Activated CD8-positive, alpha-beta T cell treated with anti-CD3 and anti-CD28 coated beads, Interleukin-2, amount 10 ng/mL, durations not matched to agents 7 days and 5 days (primary cell): Measurements from ENCODE around the gene FSIP1. TPM values are rescaled to one million over a fixed set of nuclear protein-coding genes. Genes with fewer than 3 reads are reported as not detected.

Experiments
- ATAC-seq: fragments of 150-1000 bp; cut with Tn5 transposase; one replicate; pipeline ENCODE4 v1.10.0; 2021; ENCODE audit warnings: moderate library complexity
- CTCF ChIA-PET: fragments of 350-600 bp; sonication (Branson Sonifier 250); formaldehyde crosslinking; loops from one replicate; lab custom pipeline; 2021; ENCODE audit warnings: antibody characterized with exemption; lab: Charles Lee
- POLR2A ChIA-PET: fragments of 350-600 bp; sonication (Branson Sonifier 250); formaldehyde crosslinking; loops from one replicate; lab custom pipeline; 2021; ENCODE audit warnings: antibody characterized with exemption; lab: Charles Lee
- DNase-seq: peaks from one replicate; pipeline ENCODE4 v3.0.0-alpha.2; 2020
- H3K27ac Mint-ChIP-seq: one replicate; pipeline ENCODE4 v1.8.0; 2021; ENCODE audit warnings: mild to moderate bottlenecking, mixed read lengths
- H3K27me3 Mint-ChIP-seq: one replicate; pipeline ENCODE4 v1.8.0; 2021; ENCODE audit warnings: low read depth, mixed read lengths
- H3K36me3 Mint-ChIP-seq: one replicate; pipeline ENCODE4 v1.8.0; 2021; ENCODE audit warnings: low read depth, mixed read lengths
- H3K4me1 Mint-ChIP-seq: one replicate; pipeline ENCODE4 v1.8.0; 2021; ENCODE audit warnings: low read depth, mixed read lengths
- H3K4me3 Mint-ChIP-seq: one replicate; pipeline ENCODE4 v1.8.0; 2021; ENCODE audit warnings: mild to moderate bottlenecking, mixed read lengths
- H3K9me3 Mint-ChIP-seq: one replicate; pipeline ENCODE4 v1.8.0; 2022; ENCODE audit warnings: mixed read lengths; ENCODE audit not compliant: insufficient read depth
- total RNA-seq, 2 experiments: library from RNA; stranded (reverse); gene quantifications; one replicate each; pipeline ENCODE4 v1.2.3, GENCODE V29; 2021

FSIP1 gene
- total RNA-seq, 2 experiments from 2014 or later = 0.73 to 1.0 TPM

DNA sequence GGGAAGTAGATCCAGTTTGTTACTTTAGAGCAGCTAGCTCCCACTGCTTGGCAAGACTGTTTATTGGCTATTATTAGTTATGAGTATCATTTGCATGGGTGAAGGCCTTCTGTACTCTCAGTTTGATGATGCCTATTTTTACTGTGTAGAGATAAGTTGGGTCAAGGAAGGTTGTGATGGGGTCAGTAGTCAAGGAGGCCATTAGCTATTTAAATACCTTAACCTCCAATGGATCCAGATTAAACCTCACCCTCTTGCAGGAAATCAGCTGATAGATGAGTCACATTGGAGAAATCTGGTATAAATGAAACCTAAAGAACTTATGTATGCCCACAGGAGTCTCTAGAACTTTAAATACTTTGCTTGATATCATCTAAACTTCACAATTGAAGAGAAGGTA is 156.8 kb downstream of the FSIP1 start:
- Mint-ChIP-seq H3K4me1 (peaks cover 96% of the 10 kb centered on the region), H3K27me3 (no peaks in the 10 kb centered on the region), H3K9me3 (peaks cover 7% of the 10 kb centered on the region), H3K27ac (peak overlapping the region; percentile 97), H3K4me3 (peak overlapping the region; percentile 18), H3K36me3 (peaks cover 54% of the 10 kb centered on the region)
- DNase-seq = no peak
- ChIA-PET POLR2A (interaction anchor here (2.4 kb wide), 1 partner anchor 16 kb away, joined by 15 read pairs; no protein-coding TSS in a partner anchor), CTCF (interaction anchor here (0.8 to 7.5 kb wide), 8 partner anchors 10 to 926 kb away, joined by 3 to 61 read pairs (median 12); partner anchors contain the start of gene THBS1)
- ATAC-seq = no peak

DNA sequence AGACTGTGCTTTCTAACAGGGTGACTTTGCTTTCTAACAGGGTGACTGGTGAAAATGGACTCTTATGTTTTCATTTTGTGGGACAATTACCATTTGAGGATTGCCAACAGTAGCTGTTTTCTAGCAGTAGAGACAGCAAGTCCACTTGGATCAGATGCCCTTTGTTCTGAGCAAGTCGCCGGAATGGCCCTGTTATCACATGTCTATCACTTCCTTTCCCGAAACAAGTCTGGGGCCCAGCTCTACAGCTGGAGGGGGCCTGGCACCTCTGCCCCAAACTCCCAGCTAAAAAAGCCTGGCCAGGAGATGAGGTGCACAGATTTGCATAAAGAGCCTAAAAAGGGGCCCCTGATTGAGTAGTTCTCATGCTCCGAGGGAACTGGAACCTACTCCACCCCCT is 157.2 kb downstream of the FSIP1 start:
- CTCF ChIA-PET = interaction anchor here (0.7 to 7.5 kb wide), 13 partner anchors 11 to 972 kb away, joined by 3 to 61 read pairs (median 4); partner anchors contain the start of gene THBS1
- peaks cover 91% of the 10 kb centered on the region for H3K4me1 Mint-ChIP-seq

DNA sequence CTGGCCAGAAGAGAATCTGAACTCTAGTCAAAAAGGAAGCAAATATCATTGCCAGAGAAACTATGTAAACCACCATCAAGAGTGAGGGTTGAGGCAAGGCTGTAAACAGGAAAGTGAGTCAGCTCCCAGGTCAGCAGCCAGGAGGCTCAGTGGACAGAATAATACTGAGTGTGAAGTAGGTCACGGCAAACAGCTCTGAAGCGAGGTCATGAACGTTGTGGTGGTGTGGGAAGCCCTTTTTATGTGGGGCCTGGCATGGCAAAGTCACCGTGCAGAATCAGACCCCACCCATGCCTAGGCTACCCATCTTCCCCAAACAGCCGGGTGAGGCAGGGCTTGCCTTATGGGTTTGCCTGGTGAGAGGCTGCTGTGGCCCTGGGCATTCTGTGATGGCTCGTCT is 157.8 kb downstream of the FSIP1 start:
- H3K4me1 Mint-ChIP-seq = peaks cover 85% of the 10 kb centered on the region
- no peaks in the 10 kb centered on the region for H3K27me3 Mint-ChIP-seq
- DNase-seq (peak; percentile 83), ATAC-seq (peak; percentile 79)
- peak overlapping the region; percentile 62 for H3K4me3 Mint-ChIP-seq
- ChIA-PET POLR2A (interaction anchor here (0.9 to 2.4 kb wide), 3 partner anchors 8 to 150 kb away, joined by 3 to 15 read pairs (median 3); no protein-coding TSS in a partner anchor), CTCF (interaction anchor here (0.7 to 7.5 kb wide), 13 partner anchors 11 to 971 kb away, joined by 3 to 61 read pairs (median 5); partner anchors contain the start of gene THBS1)
- peak overlapping the region; percentile 97 for H3K27ac Mint-ChIP-seq
- H3K36me3 Mint-ChIP-seq = peaks cover 48% of the 10 kb centered on the region
- H3K9me3 Mint-ChIP-seq = peaks cover 9% of the 10 kb centered on the region

More for the DNA sequence above, 157.2 kb downstream of the FSIP1 start:
- H3K4me3 Mint-ChIP-seq = peak overlapping the region; percentile 62
- H3K27ac Mint-ChIP-seq = peak overlapping the region; percentile 97
- peaks cover 51% of the 10 kb centered on the region for H3K36me3 Mint-ChIP-seq
- H3K27me3 Mint-ChIP-seq = no peaks in the 10 kb centered on the region
- peaks cover 7% of the 10 kb centered on the region for H3K9me3 Mint-ChIP-seq
- ATAC-seq = no peak
- DNase-seq = no peak
- POLR2A ChIA-PET = interaction anchor here (2.4 kb wide), 1 partner anchor 17 kb away, joined by 15 read pairs; no protein-coding TSS in a partner anchor

DNA sequence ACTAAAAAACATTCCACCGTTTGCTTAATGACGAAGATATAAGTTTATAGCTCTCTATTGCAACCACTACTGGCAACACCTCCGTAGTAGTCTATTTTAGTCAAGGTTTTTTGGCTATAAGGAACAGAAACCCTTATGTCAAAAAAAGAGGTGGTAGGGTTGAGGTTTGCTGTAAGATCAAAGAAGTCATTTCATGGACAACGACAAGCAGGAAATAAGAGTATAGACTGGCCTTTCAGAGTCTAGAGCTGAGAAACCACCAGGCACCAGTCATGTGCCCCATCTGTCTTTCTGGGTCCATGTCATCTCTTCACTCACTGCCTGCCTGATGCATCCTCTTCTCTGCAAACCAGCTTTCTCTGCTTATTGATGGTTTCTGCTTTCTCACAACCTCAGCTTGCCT is 159.1 kb downstream of the FSIP1 start:
- POLR2A ChIA-PET = interaction anchor here (2.4 to 2.5 kb wide), 2 partner anchors 18 to 37 kb away, joined by 6 to 15 read pairs; no protein-coding TSS in a partner anchor
- H3K36me3 Mint-ChIP-seq = peaks cover 46% of the 10 kb centered on the region
- peaks cover 13% of the 10 kb centered on the region for H3K9me3 Mint-ChIP-seq
- peak overlapping the region; percentile 97 for H3K27ac Mint-ChIP-seq
- ATAC-seq (peak; percentile 78), DNase-seq (peak; percentile 77)
- H3K4me1 Mint-ChIP-seq = peaks cover 72% of the 10 kb centered on the region
- H3K4me3 Mint-ChIP-seq = peak overlapping the region; percentile 62
- no peaks in the 10 kb centered on the region for H3K27me3 Mint-ChIP-seq
- CTCF ChIA-PET = interaction anchor here (0.9 to 7.5 kb wide), 16 partner anchors 13 to 451 kb away, joined by 3 to 61 read pairs (median 6); partner anchors contain the start of genes FSIP1 and THBS1

DNA sequence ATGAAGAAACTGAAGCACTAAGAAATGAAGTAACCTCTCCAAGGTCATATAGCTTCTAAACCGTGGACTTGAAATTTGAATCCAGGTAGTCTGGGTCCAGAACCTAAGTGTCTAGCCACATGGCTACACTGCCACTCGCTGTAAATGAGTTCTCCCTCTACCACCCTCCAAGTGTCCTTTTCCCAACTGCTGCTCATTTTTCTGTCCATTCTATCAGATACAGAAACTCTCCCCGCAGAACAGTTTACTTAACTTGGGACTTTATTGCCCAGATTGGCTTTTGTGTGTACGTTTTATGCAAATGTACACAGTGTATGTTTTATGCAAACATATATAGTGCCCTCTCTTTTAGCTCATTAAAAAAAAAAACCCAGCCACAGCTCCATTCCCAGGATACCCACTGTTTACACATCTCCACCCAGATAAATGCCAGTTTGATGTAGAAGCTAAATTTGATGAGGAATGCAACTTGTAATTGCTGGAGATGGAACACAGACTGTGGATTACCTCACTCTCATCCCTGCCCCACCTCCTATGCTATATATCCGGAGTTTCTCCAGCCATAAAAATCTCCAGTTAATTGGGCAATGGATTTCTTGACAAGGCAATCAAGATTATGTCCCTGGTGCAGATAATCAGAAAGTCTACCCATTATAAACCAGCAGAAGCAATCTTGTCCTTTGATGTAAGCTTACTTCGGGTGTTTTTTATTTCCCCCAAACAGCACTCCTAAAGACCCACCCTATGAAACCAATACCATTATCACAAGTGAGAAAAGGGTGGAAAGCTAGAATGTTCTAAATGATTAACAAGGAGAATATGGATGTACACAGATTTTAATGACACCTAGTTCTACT is 159.8 kb downstream of the FSIP1 start:
- Mint-ChIP-seq H3K4me3 (peak overlapping the region; percentile 62), H3K27me3 (no peaks in the 10 kb centered on the region), H3K36me3 (peaks cover 43% of the 10 kb centered on the region), H3K9me3 (peaks cover 13% of the 10 kb centered on the region), H3K4me1 (peaks cover 66% of the 10 kb centered on the region), H3K27ac (peak overlapping the region; percentile 97)
- ATAC-seq (no peak), DNase-seq (no peak)
- ChIA-PET POLR2A (interaction anchor here (2.5 kb wide), 1 partner anchor 36 kb away, joined by 6 read pairs; no protein-coding TSS in a partner anchor), CTCF (interaction anchor here (0.6 to 7.5 kb wide), 16 partner anchors 13 to 451 kb away, joined by 3 to 61 read pairs (median 6); partner anchors contain the start of genes FSIP1 and THBS1)

DNA sequence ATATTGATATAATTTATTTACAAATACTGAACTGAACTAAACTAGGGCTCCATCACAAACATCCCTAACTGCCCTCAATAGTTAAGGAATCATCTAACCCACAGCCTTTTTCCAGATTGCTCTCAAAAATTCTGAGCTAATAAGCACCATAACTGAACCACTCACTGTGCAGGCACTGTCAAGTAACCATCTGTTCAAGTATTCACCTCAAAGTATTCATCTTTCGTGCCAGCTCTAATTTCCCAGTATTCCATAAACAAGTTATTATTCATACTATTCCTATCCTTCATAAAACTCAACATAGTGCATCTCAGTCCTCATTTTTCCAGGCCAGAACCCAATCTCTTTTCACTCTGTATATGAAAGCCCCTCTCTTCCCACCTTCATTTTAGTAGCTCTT is 160.7 kb downstream of the FSIP1 start:
- DNase-seq = no peak
- ChIA-PET POLR2A (interaction anchor here (2.5 kb wide), 1 partner anchor 35 kb away, joined by 6 read pairs; no protein-coding TSS in a partner anchor), CTCF (interaction anchor here (1.2 to 7.5 kb wide), 7 partner anchors 12 to 135 kb away, joined by 3 to 61 read pairs (median 21); partner anchors contain the start of gene THBS1)
- Mint-ChIP-seq H3K9me3 (peaks cover 13% of the 10 kb centered on the region), H3K4me1 (peaks cover 57% of the 10 kb centered on the region), H3K36me3 (peaks cover 37% of the 10 kb centered on the region), H3K27ac (no peak overlapping the region), H3K4me3 (no peak overlapping the region), H3K27me3 (no peaks in the 10 kb centered on the region)
- no peak for ATAC-seq

DNA sequence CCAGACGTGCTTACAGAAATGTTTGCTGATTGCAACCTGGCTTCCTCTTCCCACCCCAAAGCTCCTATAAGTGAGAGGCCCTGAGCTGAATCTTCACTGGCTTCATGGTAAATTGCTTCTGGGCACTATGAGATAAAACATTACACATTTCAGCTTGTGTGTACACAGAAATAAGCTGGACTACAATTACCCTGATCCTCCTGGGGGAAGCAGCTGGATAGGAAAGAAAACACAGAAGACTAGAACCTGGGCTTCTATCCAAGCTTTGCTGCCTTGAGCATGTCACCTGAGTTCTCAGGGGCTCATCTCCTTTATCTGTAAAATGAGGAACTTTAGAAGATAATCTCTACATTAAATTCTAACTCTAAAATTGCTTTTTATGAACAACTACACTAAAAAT is 161.4 kb downstream of the FSIP1 start:
- POLR2A ChIA-PET = no interaction called here

DNA sequence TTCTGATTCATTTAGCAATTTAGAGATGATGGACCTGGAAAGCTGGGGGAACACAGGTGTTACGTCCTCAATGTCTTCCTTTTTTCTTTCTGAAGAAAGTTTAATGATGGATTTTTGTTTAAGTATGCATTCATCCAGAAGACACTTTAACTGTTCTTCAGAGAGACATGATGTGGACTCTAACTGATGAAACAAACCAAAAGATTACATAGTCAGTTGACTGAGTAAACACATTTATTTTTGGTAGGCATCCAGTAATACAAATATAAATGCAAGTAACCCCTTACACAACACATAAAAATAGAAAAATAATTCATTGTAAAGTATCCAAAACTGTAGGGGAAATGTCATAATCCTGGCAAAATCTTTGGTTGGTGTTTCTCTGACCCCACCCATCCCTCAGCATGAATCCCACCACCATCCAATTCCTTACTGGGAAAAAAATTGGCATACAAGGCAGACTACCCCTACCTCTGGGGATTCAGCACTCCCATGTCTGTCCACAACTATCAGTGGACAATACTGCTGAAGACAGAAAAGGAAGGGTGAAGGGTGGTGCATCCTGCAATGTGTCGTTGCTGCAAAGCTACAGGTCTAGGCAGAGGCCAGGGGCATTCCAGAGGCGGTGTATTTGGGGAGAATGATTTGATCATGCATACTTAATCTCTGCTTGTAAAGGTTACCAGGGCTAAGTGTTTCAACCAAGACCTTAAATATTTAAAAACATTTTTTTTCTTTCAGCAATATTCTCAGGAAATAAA is 164.4 kb downstream of the FSIP1 start:
- ChIA-PET CTCF (interaction anchor here (0.8 to 0.9 kb wide), 2 partner anchors 11 to 139 kb away, joined by 3 to 4 read pairs; no protein-coding TSS in a partner anchor), POLR2A (no interaction called here)
- peaks cover 33% of the 10 kb centered on the region for H3K36me3 Mint-ChIP-seq

More for the DNA sequence above, 161.4 kb downstream of the FSIP1 start:
- no peak overlapping the region for H3K4me3 Mint-ChIP-seq
- ATAC-seq = no peak
- H3K27ac Mint-ChIP-seq = no peak overlapping the region
- no peak for DNase-seq
- peaks cover 31% of the 10 kb centered on the region for H3K36me3 Mint-ChIP-seq
- H3K27me3 Mint-ChIP-seq = peaks cover 5% of the 10 kb centered on the region
- CTCF ChIA-PET = interaction anchor here (1.2 to 7.5 kb wide), 6 partner anchors 11 to 136 kb away, joined by 3 to 61 read pairs (median 27); partner anchors contain the start of gene THBS1
- H3K9me3 Mint-ChIP-seq = peaks cover 13% of the 10 kb centered on the region
- peaks cover 54% of the 10 kb centered on the region for H3K4me1 Mint-ChIP-seq

DNA sequence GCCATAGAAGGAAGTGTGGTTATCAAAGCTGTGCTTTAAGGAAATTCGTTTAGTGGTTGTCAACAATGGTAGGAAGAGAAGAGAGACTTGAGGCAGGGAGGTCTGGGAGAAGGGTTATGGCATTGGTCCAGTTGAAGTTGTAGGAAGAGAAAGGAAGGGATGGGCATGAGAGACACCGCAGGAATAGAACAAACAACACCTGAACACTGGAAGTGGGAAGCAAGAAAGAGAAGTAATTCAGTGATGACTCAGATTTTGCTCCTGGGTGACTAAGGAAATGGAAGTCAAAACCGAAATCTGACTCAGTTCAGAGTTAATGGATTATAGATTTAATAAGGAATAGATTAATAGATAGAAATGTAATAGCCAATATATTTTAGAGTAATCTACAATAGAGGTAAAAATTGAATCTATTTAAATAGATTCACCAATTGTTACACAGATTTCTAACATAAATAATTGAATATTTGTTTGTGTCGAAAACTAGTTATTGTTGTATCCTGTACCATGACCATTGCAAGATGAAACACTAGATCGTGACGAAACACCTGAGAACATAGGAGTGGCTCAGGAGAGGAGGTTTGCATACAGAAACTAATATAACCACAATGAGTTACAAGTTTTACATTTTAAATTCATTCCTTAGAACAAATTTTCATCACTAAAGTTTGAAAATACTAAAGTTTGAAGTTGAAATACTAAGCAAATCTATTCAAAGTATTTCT is 165.7 kb downstream of the FSIP1 start:
- Mint-ChIP-seq H3K4me1 (peaks cover 12% of the 10 kb centered on the region), H3K36me3 (peaks cover 32% of the 10 kb centered on the region), H3K27me3 (peaks cover 11% of the 10 kb centered on the region), H3K4me3 (no peak overlapping the region), H3K27ac (no peak overlapping the region), H3K9me3 (peaks cover 35% of the 10 kb centered on the region)
- ChIA-PET CTCF (interaction anchor here (0.7 kb wide), 1 partner anchor 36 kb away, joined by 3 read pairs; no protein-coding TSS in a partner anchor), POLR2A (interaction anchor here (1.1 kb wide), 1 partner anchor 7 kb away, joined by 3 read pairs; no protein-coding TSS in a partner anchor)
- ATAC-seq = no peak
- no peak for DNase-seq

More for the DNA sequence above, 164.4 kb downstream of the FSIP1 start:
- H3K27ac Mint-ChIP-seq = no peak overlapping the region
- ATAC-seq (no peak), DNase-seq (no peak)
- H3K9me3 Mint-ChIP-seq = peaks cover 27% of the 10 kb centered on the region
- no peak overlapping the region for H3K4me3 Mint-ChIP-seq
- peaks cover 9% of the 10 kb centered on the region for H3K27me3 Mint-ChIP-seq
- H3K4me1 Mint-ChIP-seq = peaks cover 25% of the 10 kb centered on the region

DNA sequence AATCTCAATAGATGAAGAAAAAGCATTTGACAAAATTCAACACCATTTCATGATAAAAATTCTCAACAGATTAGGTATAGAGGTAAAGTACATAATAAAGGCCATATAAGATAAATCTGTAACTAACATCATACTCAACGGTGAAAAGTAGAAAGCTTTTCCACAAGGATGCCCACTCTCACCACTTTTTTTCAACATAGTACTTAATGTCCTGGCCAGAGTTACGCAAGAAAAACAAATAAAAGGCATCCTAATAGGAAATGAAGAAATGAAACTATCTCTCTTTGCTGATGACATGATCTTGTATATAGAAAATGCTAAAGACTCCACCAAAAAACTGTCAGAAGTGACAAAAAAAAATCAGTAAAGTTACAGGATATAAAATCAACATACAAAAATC is 168.8 kb downstream of the FSIP1 start:
- Mint-ChIP-seq H3K27me3 (peaks cover 12% of the 10 kb centered on the region), H3K36me3 (peaks cover 46% of the 10 kb centered on the region), H3K27ac (no peak overlapping the region), H3K9me3 (peaks cover 30% of the 10 kb centered on the region), H3K4me1 (peaks cover 15% of the 10 kb centered on the region), H3K4me3 (no peak overlapping the region)
- DNase-seq = no peak
- no peak for ATAC-seq
- CTCF ChIA-PET = no interaction called here
- POLR2A ChIA-PET = no interaction called here
